GM21529 (cell line): ENCODE results near the gene TCF25.
"Not testable (repeated sequence)": the region's sequence is repeated elsewhere in the genome, so short reads cannot be mapped to it uniquely, and the experiment has no call there.

Source experiments
- ATAC-seq: cut with Tn5 transposase; IDR thresholded peaks from one replicate; pipeline ENCODE4 v1.9.1; 2021; ENCODE audit not compliant: unreplicated experiment

Gene TCF25

GRCh38 chr16:89904606-89905510 lies 31.5 kb downstream of the TCF25 start:
- no peak for ATAC-seq

GRCh38 chr16:89905511-89906139 lies 32.2 kb downstream of the TCF25 start:
- no peak for ATAC-seq

GRCh38 chr16:89906140-89907025 lies 33.0 kb downstream of the TCF25 start:
- ATAC-seq, result no peak

GRCh38 chr16:89907055-89907814 lies 33.8 kb downstream of the TCF25 start:
- ATAC-seq, result no peak

GRCh38 chr16:89908236-89908635 lies 34.8 kb downstream of the TCF25 start:
- no peak for ATAC-seq

GRCh38 chr16:89909777-89910716 lies 36.7 kb downstream of the TCF25 start:
- no peak for ATAC-seq

GRCh38 chr16:89910717-89911354 lies 37.4 kb downstream of the TCF25 start:
- ATAC-seq, result no peak

- ATAC-seq, result no peak
Observed at GRCh38 chr16:89911375-89911774, 38.0 kb downstream of the TCF25 start.

GRCh38 chr16:89912143-89912542 lies 38.8 kb downstream of the TCF25 start:
- no peak for ATAC-seq

- ATAC-seq, result no peak
Observed at GRCh38 chr16:89912627-89913026, 39.2 kb downstream of the TCF25 start.

- no peak for ATAC-seq
Observed at GRCh38 chr16:89913408-89914387, 40.3 kb downstream of the TCF25 start.

- ATAC-seq, result not testable (repeated sequence)
Observed at GRCh38 chr16:89914642-89915285, 41.4 kb downstream of the TCF25 start.

GRCh38 chr16:89915303-89916232 lies 42.2 kb downstream of the TCF25 start:
- ATAC-seq, result no peak

GRCh38 chr16:89917773-89918452 lies 44.5 kb downstream of the TCF25 start:
- ATAC-seq, result peak; percentile 75

GRCh38 chr16:89918453-89919347 lies 45.3 kb downstream of the TCF25 start, which contains the start of gene MC1R:
MC1R (plus strand) TSS chr16:89918862; CDS start chr16:89919259, 397 bp downstream.
- ATAC-seq, result peak; percentile 20
